Superior temporal gyrus (tissue), 1 donor: ENCODE results near the gene STPG3.

Experiments used
- DNase-seq: peaks from one replicate; pipeline ENCODE4 v3.0.0-alpha.2; 2016; ENCODE audit errors: extremely low spot score

The STPG3 gene

GRCh38 chr9:137251194-137251461 is at the start of gene STPG3:
Gene STPG3 (plus strand): TSS chr9:137251286. CDS start chr9:137251287, 1 bp downstream.
- no peak for DNase-seq

GRCh38 chr9:137202966-137203365 is 48.1 kb upstream of the STPG3 start:
- DNase-seq, result no peak

DNA sequence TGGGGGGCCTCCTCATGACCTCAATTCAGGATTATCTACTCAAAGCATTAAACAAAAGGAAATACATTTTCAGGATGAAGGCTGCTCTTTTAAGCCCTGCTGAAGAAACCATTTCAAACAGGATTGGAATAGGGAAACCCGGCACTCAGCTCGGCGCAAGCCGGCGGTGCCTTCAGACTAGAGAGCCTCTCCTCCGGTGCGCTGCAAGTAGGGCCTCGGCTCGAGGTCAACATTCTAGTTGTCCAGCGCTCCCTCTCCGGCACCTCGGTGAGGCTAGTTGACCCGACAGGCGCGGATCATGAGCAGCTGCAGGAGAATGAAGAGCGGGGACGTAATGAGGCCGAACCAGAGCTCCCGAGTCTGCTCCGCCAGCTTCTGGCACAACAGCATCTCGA is 46.4 kb upstream of the STPG3 start:
- DNase-seq, result no peak

- peak; percentile 93 for DNase-seq
These were observed 45.7 kb upstream of the STPG3 start, which contains the start of the genes NDOR1 and TMEM203 for GRCh38 chr9:137205126-137206069. Gene NDOR1 (plus strand): TSS chr9:137205700. CDS start chr9:137205778, 78 bp downstream. Gene TMEM203 (minus strand): TSS chr9:137205648. CDS start chr9:137205414, 234 bp downstream.

DNA sequence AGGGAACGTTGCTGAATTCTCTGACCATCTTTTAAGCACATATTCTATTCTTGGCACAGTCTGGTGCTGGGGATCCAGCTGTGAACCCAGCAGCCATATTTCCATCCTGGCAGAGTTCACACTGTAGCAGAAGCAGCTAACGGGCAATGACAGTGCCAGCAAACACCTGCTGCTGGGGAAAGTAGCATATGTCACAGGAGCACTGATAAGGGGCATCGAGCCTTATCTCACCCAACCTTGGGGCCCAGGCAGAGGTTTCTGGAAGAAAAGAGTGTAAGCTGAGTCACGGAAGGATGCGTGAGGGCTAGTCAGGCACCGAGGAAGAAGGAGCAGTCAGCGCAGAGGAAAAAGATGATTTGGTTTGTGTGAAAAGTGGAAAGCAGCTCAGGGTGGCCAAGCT is 44.5 kb upstream of the STPG3 start:
- DNase-seq, result no peak

DNA sequence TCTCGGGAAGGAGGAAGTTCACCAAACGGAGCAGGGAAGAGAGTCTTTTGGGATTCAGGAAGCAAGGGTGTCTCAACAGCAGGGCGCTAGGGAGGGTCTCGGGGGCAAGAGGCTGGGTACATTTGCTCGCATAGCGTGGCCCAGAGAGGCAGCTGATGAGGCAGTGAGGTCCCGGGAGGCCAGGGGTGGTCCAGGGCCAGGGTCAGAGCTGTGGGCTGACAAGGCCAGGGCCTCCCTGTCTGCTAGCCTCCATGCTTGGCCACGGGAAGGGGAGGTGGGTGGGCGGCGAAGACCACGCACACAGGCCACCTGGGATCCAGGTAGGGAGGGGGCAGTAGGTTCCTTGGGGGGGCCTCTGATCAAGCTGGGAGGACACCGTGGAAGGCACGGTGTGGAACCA is 39.6 kb upstream of the STPG3 start:
- no peak for DNase-seq

DNA sequence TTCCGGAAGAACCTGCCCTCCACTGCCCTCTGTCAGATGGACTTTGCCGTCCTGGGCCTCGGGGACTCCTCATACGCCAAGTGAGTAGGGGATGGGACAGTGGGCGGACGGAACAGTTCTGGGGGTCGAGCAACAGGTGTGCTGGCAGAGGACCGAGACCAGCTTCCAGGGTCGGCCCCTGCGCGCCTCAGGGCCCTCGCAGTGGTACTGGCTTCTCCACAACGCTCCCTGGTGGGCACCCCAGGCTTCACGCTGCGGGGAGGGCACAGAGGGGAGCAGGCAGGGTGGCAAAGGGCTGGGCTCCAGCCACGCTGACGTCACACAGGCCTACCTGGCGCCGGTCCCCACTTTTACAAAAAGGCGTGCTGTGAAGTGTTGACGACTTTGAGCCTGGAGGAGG is 38.6 kb upstream of the STPG3 start:
- no peak for DNase-seq

GRCh38 chr9:137213160-137214060 is 37.7 kb upstream of the STPG3 start:
- no peak for DNase-seq

GRCh38 chr9:137214620-137215019 is 36.5 kb upstream of the STPG3 start:
- DNase-seq, result no peak

GRCh38 chr9:137215196-137215986 is 35.7 kb upstream of the STPG3 start:
- DNase-seq, result no peak

DNA sequence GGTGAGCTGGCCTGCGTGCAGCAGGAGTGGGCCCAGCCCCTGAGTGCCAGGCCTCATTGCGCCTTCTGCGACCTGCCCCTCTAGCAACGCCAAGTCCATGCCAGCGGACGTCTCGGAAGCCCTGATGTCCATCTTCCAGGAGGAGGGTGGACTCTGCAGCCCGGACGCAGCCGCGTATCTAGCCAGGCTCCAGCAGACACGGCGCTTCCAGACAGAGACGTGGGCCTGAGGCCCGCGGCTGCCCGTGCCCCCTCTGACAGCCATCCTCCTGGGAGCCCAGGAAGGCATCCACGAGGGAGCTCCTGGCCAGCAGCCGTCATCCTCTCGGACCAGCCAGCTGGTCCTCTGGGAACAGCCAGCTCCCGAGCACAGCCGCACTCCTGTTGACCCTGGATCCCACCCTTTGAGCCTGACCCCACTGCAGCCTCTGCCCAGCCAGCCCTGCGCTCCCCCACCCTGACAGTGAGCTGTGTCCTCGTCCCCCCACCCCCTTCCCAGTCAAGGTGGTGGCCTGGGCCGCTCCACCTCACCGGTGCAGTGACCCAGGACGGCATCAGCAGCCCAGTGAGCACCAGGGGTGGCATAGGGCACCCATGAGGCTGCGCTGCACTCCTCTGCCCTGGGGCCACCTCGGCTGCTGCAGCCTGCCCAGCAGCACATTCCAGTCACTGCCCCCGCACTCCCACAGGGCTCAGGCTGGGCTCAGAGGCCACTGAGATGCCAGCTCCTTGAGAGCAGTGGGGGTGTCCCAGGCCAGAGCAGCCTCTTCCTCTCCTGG is 34.7 kb upstream of the STPG3 start:
- DNase-seq, result no peak

- DNase-seq, result no peak
These were observed 33.5 kb upstream of the STPG3 start for GRCh38 chr9:137217276-137218211.

DNA sequence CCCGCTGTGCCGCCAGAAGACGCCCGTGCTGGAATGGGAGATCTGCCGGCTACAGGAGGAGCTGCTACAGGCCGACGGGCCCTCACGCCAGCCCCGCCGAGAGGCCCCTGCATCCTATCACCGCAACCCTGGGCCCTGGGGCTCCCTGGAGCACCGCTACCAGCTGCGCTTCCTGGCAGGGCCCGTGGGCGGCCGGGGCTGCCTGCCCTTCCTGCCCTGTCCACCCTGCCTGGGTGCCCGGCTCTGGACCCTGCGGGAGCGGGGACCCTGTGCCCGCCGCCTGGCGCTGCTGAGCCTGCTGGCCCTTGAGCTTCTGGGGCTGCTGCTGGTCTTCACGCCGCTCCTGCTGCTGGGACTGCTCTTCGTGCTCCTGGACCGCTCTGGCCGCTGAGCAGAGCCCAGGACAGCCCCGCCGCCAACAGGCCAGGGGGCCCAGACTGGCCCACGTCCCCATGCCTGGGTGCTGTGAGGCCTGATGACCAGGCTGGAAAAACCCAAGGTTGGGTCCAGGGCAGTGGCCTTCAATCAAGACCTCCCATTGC is 32.8 kb upstream of the STPG3 start:
- no peak for DNase-seq

DNA sequence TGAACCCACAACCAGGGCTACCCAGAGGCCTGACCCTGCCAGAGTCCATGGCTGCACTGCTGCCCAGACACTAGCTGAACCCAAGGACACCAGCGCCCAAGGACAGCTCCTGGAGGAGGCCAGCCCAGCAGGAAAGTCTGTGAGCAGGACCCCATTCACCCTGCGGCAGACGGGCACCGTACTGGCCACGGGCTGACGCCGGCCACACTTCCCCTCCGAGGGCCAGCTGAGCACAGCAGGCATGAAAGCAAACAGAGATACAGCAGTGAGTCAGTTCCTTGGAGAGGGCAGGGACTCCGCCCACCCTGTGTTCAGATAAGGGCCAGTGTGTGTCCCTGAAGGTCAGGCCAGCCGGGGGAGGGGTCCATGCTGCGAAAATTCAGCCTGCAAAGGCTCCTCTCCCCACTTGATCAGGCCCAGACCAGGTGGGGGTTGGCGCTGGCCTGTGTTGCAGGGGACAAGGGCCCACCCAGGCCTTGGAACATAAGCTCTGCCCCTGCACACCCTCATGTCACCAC is 32.3 kb upstream of the STPG3 start:
- DNase-seq, result no peak

DNA sequence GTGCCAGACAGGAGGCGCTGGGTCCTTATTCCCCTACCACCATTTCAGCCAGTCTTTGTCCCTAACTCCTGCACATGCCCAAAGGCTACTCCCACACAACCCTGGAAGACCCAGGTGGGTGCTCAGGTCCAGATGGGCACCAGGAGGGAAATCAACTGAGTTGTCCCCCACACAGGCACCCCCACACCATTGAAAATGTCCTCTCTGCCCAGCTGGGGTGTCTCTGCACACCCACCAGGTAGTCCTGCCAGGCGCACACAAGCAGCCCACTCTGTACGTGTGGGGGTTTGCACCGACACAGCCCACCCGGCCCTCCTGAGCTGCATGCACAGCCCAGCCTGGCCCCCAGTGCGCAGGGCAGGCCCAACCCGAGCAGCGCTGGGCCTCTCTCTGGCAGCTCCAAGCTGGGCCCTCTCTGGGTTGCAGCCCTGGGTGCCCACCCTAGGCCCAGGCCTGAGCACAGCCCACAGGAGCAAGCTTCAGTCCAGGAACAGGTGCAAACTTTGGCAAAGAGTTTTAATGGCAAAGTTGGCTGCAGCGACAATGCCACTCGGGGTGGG is 31.2 kb upstream of the STPG3 start:
- DNase-seq, result no peak

- no peak for DNase-seq
These were observed 30.6 kb upstream of the STPG3 start for GRCh38 chr9:137220317-137221094.

- DNase-seq, result no peak
These were observed 30.0 kb upstream of the STPG3 start for GRCh38 chr9:137221095-137221505.

- DNase-seq, result no peak
These were observed 29.5 kb upstream of the STPG3 start for GRCh38 chr9:137221506-137222111.
